SIG-M5 treated with dmso at 0.1 percent for 504 hours (cell line): ENCODE results near the gene TFIP11.
"Not testable (repeated sequence)": the region's sequence is repeated elsewhere in the genome, so short reads cannot be mapped to it uniquely, and the experiment has no call there.

ENCODE experiments used
- DNase-seq: peaks from one replicate; lab custom pipeline; 2025; ENCODE audit not compliant: unreplicated experiment; lab: John Stamatoyannopoulos, UW

Gene TFIP11

DNA sequence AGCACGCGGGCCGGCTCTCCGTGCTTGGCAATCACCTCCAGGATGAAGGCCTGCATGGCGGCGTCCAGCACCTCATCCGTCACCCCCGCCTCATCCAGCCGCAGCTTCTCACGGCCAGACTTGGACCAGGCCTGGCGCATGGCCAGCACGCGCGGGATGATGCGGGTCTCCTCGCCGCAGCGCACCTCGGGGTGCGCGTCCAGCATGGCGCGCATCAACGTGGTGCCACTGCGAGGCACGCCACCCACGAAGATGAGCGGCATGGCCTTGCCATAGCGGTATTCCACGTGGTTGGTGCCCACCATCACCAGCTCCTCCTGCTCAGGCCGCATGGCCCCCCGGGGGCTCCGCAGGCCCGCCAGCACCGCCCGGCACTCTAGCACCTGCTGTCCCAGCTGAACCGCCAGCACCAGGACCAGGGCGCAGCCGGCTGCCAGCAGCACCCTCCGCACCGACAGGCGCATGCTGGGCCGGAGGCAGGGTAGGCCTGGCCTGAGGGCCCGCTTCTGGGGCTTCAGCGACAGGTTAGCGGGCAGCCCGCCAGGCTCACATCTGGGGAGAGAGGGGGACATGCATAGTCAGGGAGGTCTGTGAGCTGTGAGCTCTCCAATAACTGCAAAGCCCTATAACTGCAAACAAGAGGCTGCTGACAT is 29.0 kb upstream of the TFIP11 start:
- no peak for DNase-seq

DNA sequence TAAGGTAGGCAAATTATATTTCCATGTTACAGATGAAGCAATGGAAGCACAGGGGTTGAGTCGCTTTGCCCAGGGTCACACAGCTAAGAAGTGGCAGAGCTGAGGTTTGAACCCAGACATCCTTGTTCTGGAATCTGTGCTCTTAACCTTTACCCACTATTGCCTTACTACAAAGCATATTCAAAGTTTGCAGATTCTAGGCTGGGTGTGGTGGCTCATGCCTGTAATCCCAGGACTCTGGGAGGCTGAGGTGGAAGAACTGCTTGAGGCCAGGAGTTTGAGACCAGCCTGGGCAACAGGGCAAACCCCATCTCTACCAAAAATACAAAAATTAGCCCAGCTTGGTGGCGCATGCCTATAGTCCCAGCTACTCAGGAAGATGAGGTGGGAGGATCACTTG is 27.8 kb upstream of the TFIP11 start:
- DNase-seq: no peak

DNA sequence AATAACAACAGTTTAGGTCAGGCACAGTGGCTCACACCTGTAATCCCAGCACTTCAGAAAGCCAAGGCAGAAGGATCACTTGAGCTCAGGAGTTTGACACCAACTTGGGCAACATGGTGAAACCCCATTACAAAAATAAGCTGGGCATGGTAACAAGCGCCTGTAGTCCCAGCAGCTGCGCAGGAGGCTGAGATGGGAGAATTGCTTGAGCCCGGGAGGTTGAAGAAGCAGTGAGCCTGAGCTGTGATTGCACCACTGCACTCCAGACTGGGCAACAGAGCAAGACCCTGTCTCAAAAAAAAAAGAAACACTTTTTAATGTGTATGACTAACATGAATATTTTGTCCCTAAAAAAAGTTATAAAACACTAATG is 24.5 kb upstream of the TFIP11 start:
- no peak for DNase-seq

DNA sequence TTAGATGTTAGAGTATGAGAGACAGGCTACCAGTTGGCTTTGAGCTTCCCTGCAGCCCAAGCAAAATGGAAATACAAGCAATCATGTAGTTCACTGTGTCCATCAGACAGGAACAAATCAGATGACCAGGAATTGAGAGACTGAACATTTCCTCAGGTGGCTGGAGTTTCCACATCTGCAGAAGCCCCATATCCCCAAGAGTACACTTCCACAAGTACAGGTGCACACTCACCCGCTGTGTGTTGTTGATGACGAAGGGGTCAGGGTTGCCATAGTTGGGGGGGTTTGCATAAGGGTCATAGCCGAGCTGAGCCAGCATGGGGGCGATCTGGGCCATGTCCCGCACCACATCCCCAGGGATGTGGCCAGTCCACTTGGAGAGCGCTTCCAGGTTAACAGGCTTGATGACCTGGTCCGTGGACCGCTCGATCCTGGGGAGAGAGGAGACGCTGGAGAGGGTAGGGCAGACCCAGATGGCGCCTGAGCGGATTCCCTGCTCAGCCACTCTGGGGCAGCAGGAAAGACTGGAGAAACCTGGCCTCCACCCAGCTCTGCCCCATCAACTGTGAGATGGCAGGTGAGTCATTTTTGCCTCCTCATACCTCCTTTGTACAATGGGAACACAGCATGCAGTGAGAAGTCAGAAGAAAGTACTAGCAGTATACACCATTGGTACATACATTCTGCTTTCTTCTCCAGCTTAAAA is 23.9 kb upstream of the TFIP11 start:
- no peak for DNase-seq

DNA sequence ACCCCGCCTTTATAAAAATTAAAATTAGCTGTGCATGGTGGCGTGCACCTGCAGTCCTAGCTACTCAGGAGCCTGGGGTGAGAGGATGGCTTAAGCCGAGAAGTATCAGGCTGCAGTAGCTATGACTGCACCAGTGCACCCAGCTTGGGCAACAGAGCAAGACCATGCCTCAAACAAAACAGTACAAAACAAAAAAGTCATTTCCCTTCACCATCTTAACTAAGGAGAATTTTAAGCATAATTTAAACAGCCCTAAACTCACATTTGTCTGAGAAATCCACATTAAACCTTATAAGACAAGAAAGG is 23.3 kb upstream of the TFIP11 start:
- DNase-seq: no peak

DNA sequence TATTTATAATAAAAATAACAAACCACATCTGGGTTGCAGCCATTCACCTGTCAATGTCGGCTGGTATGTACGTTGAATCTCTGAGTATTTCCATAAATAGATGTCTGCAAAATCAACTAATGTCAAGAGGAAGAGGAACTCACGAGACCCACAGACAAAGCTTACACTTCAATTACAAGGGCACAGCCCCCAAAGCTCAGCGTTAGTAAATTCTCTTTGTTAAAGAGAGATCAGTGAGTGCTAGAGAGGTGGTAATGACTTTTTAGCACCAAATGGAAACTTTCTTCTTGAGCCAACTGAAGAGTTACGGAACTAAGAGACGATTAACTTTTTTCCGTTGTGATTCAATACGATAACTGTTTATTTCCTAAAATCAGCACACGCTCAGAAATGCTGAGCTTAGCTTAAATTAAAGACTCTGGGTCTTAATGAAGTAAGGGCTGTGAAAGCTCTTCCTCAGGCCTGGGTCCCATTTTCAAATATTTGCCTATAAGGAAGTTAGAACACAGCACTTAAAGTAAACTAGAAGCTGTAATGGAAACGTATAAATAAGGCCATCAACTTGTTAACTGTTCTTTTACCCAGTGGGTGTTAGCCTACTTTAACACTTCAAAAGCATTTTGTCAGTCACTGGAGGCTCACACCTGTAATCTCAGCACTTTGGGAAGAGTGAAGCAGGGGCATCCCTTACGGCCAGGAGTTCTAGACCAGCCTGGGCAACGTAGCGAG is 22.8 kb upstream of the TFIP11 start:
- DNase-seq: no peak

DNA sequence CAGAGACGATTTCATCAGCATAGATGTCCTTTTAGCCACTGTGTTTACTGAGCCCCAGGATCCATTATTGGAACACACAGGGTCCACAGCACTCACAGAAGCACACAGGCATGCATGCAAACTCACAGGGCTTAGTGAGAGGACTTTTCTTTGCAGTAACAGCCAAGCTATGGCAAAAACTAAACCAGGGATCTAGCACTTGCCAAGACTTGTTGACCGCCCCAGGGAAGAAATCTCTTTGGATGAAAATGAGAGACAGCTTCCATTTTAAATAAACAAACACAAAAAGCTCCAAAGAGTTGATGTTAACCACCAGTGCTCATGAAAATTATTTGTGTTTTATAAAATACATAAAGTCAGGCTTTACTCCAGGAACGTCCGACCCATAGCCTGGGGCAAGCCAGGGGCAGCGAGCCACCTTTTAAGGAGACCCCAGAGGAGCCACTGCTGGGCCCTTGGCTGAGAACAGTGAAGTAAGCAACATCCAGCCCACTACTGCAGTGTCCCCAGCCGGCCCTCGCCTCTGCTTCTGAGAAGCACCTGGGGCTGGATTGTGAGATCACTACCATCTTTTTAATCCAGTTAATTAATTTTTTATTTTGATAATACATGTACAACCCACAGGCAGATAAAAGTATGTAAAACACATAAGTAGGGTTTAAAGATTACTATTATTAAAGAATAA is 22.0 kb upstream of the TFIP11 start:
- no peak for DNase-seq

DNA sequence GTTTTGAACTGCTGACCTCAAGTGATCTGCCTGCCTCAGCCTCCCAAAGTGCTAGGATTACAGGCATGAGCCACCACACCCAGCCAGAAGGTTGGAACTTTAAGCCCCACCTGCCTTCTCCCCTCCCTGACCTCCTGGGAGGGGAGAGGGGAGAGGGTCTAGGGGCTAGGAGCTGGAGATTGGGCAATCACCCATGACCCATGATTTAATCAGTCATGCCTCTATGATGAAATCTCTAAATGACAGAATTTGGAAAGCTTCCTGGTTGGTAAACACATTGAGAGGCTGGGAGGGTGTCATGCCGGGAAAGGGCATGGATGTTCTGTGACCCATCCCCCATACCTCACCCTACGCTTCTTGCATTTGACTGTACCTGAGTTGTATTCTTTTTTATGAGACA is 17.1 kb upstream of the TFIP11 start:
- peak; percentile 22 for DNase-seq

DNA sequence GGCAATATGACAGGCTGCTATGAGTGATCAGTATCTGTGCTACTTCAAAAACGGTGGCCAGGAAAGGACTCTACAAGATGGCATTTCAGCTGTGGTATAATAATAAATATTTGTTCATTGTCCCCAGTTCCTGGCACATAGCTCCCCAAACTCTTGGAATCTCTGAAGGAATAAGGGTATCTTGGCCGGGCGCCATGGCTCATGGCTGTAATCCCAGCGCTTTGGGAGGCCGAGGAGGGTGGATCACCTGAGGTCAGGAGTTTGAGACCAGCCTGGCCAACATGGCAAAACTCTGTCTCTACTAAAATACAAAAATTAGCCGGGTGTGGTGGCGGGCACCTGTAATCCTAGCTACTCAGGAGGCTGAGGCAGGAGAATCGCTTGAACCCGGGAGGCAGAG is 16.2 kb upstream of the TFIP11 start:
- not testable (repeated sequence) for DNase-seq

DNA sequence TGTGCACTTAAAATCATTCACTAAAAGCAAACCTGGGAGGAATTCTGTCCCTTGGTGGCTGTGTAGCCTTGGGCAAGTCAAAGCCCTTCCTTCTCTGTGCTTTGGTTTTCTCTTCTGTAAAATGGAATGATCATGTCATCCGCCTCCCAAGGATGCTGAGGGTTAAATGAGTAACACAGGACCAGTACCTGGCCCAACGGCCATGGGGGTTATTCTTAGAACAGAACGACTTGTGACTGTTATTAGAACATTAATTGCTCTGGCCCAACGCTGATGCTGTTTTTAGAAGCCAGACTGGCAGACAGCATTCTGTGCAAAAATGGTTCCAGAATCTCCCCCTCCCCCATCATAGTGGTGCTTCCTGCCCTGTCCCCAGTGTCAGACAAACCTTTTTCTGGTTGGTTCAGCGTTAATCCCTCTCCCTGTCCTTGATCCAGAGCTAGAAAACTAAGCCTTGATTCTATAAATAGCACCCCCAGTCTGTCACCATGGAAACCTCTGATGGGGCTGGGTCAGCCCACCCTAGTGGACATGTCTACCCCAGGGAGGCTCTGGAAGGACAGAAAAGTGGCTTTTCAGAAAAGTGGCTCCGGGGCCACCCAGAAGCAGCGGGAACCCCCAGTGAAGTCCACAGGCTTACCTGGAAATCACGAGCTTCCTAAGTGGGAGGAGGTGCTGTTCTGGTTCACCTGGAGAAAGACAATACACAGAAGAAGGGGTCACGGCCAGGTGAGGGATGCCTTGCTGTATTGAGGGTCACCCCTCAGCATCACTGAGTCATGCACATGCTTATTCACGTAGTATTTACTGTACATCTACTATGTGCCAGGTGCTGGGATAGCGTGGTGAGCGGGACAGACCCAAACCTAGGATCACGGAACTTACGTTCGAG is 15.5 kb upstream of the TFIP11 start:
- DNase-seq: no peak

DNA sequence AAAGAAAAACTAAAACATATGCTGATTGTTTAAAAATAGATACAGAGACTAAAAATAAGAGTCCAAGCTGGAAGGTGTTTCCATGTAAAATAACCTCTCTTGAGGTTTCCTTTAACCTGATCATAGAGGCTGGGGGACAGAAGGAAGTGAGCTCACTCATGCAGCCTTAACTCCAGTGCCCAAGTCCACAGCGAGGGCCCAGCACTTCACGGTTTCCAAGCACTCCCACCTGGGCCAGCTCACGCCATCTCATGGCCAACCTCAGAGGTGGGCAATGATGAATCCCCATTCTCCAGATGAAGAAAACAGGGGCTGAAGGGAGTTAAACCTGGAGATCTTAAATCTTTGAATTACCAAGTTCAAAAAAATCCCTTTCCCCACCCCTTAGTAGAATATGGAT is 14.9 kb upstream of the TFIP11 start:
- no peak for DNase-seq

DNA sequence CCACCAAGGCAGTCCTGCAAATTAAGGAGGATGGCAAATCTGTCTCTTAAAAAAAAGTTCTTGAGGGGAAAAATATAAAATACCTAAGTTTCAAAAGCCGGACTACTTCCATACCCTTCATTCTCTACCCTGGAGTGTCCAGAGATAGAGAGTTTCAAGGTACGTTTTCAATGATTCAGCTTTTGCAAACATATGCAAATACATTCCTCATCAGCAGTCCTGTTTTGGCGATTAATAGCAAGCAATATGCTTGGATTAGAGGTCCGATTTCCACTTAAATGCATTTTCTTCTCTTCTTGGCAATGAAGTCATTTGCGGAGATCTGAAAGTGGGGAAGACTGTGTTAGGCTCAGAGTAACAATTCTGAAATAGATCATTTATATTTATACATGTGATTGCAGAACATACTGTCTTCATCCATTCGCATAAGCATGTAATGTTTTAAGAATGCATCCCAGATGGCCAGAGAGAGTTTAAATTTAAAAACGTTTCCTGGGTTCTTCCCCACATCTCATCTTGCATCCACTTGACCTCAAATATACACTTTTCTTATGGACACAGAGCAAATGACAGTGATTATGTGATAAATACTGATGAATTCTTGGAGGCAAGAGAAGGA is 13.8 kb upstream of the TFIP11 start:
- DNase-seq: no peak

DNA sequence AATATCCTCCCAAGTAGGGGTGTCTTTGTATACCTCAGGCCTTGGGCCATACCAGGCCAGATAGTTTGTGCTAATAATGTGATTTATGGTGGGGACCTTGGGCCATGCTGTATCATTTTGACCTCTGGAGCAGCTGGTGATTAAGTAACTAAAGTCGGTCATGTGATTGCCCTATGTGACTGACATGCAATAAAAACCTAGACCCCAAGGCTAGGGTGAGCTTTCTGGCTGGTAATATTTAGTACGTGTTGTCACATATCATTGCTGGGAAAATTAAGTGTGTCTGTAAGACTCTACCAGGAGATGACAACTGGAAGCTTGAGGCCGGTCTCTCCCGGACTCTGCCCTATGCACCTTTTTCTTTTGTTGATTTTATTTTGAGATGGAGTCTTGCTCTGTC is 12.6 kb upstream of the TFIP11 start:
- no peak for DNase-seq

DNA sequence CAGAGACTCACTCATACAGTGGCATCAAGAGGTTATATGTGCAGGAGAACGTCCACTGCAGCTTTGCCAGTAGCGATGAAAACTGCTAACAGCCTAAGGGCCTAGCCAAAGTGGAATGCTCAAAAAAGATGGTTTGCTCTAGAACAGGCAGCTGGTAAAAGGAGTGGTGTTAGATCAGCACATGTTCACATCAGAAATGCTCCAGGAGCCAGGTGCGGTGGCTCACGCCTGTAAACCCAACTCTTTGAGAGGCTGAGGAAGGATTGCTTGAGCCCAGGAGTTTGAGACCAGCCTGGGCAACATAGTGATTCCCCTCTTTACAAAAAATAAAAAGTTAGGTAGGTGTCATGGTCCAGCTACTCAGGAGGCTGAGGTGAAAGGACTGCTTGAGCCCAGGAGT is 10.3 kb upstream of the TFIP11 start:
- DNase-seq: no peak

DNA sequence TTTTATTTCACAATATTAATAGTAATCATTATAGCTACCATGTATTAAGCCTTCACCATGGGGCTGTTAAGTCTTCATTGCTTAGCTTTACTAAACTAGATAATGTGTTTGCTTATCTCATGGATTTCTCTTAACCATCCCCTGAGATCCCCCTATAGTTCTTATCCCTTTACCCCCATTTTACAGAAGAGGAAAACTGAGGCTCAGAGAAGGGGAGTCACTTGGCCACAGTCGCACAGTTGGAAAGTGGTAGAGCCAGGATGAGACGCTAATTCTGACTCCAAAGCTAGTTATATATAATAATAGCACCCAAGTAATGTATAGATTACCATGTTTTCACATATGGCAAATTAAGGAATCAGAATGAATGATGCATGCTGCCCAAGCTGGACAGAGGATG is 9.7 kb upstream of the TFIP11 start:
- DNase-seq: no peak

DNA sequence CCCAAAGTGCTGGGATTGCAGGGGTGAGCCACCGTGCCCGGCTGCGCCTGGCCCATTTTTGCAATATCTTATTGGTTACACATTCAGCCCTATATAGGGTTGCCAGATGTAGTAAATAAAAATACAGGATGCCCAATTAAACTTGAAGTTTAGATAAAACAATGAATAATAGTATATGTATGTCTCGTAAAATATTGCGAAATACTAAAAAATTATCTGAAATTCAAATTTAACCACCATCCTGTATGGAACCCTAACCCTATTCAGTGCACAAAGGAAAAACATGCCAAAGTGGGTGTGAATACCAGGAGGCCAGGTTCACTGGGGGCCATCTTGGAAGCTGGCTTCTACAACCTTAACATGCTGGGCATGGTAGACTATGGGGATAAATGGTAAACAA is 5.2 kb upstream of the TFIP11 start:
- no peak for DNase-seq

DNA sequence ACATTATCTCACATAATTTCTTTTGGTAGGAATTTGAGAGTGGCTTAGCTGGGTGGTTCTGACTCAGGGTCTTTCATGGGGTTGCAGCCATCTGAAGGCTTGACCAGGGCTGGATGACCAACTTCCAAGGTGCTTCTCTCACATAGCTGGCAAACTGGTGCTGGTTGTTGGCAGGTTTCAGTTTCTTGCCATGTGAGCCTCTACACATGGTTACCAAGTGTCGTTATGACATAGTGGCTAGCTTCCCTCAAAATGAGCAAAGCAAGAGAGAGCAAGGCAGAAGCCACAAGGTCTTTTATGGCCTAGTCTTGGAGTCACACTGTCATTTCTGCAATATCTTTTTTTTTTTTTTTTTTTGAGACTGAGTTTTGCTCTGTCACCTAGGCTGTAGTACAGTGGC is 4.2 kb upstream of the TFIP11 start:
- DNase-seq: no peak

DNA sequence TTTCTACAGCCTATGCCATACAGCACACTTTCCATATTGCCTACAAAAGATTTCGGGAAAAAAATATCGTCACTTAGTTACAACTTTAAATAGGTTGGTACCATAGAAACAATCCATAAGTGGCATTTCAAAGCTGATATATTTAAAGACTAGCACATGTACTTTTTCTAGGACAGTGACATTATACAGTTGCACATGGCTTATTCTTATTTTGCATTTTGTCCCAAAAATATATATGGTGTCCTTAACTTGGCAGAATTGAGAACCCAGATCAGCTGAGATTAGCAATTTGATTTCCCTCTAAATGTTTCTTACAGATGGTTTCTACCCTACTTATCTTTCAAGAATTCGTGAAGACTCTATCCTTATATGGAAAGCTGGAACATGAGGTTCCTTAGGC is 3.7 kb upstream of the TFIP11 start:
- no peak for DNase-seq

DNA sequence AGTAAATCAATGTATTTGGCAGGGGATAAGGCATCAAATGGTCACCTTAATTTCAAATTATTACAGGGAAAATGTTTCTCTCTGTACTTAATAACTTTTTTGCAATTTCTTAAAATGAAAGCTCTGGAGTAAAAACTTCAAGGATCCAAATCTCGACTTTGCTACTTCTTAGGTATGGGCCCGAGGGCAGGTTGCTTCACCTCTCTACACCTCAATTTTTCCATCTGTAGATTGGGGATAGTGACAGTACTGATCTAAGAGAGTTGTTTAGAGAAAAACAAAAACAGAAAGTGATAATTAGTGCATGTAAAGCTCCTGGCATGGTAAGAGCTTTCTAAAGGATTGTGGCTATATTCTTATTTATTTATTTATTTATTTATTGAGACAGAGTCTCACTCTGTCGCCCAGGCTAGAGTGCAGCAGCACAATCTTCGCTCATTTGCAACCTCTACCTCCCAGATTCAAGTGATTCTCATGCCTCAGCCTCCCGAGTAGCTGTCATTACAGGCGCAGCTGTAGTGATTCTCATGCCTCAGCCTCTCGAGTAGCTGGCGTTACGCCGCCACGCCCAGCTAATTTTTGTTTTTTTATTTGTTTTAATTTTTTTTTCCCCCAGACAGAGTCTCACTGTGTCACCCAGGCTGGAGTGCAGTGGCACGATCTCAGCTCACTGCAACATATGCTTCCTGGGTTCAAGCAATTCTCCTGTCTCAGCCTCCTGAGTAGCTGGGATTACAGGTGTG is 2.3 kb upstream of the TFIP11 start:
- DNase-seq: no peak

DNA sequence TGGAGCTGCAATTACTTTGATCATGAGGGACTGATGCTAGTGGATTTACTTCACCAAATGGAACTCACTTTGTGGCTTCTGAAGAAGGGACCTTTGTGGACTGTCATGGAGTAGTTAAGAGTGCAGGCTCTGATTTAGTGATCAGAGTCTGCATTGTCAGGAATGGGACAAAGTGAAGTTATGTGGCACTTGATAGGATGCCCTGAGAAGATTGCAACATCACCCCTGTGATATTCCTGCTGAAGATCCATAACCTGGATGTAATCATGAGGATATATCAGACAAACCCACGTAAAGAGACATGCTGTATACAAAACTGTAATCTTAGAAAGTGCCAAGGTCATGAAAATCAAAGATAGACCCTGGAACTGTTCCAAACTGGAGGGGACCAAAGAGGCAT is 1.6 kb upstream of the TFIP11 start:
- DNase-seq: no peak
